Pancreas (tissue), 10 donors: ENCODE results near the gene TBC1D8. TPM values are rescaled to one million over a fixed set of nuclear protein-coding genes. Genes with fewer than 3 reads are reported as not detected.

Experiments
- ATAC-seq, 4 donors: fragments of 200-7000 bp; cut with Tn5 transposase; one replicate each; pipeline versions ENCODE4 v1.8.0 to v1.9.1; 2020; ENCODE audit warnings: mild to moderate bottlenecking in 4 of 4, moderate library complexity in 4 of 4
- DNase-seq, 6 donors: peaks; one replicate each; pipeline ENCODE4 v3.0.0-alpha.2; 2020
- FAIRE-seq: peaks from 2 replicates; lab custom pipeline; 2012; peaks lifted over from hg19 to GRCh38; lab: Jason Lieb, UNC
- H3K27ac ChIP-seq, 4 donors: fragments of 200-600 bp; sonication (generic); 1 replicate in 3 of 4; 2 replicates in 1 of 4; pipeline versions ENCODE4 v1.5.0 to v1.8.0; 2020
- H3K27me3 ChIP-seq, 4 donors: fragments of 200-600 bp; one replicate each; pipeline ENCODE4 v1.8.0; 2021
- H3K36me3 ChIP-seq, 3 donors: fragments of 200-600 bp; sonication (generic) in 1 of 3; one replicate each; pipeline versions ENCODE4 v1.5.0 to v1.8.0; 2020 to 2021
- H3K4me1 ChIP-seq, 3 donors: fragments of 200-600 bp; one replicate each; pipeline ENCODE4 v1.8.0; 2021
- H3K4me3 ChIP-seq, 4 donors: fragments of 200-600 bp; sonication (generic) in 2 of 4; one replicate each; pipeline versions ENCODE4 v1.5.0 to v1.8.0; 2020 to 2021
- H3K9me3 ChIP-seq, 4 donors: fragments of 200-600 bp; one replicate each; pipeline ENCODE4 v1.8.0; 2021
- WGBS, 2 donors: extraction: QIAGEN DNeasy Blood & Tissue Kit; methylation state at CpG; one replicate each; pipeline ENCODE4 v1.1.7; 2013; 5-methylcytosine and 5-hydroxymethylcytosine counted together
- intact Hi-C, 3 donors: fragments of 100-400 bp; cut with DNase I; formaldehyde crosslinking; loops; one replicate each; pipeline versions ENCODE4 v1.11.1 to v1.14.2; 2022
- polyA plus RNA-seq, 2 donors: library from polyadenylated mRNA; stranded (reverse); fragments of 200-250 nt; gene quantifications; one replicate each; pipeline ENCODE4 v1.2.3, GENCODE V29; 2013
- total RNA-seq, 6 donors: library from RNA; stranded (reverse); fragmentation: NEBNext Ultra II Directional in 4 of 6; extraction: Animal tissue kit (Norgen Biotek cat#: 25700) in 4 of 6; gene quantifications; one replicate each; pipeline versions ENCODE4 v1.2.1 to v1.2.4, GENCODE V29; 2021 to 2023
- TF ChIP-seq, protein P1 (sequence below), 4 donors: fragments of 200-600 bp; sonication (generic) in 3 of 4; IDR thresholded peaks; one replicate each; pipeline versions ENCODE4 v1.5.0 to v1.8.0; 2021; ENCODE audit warnings: antibody characterized with exemption in 4 of 4
- donor health status: healthy with polysubstance abuse.
- donor health status: DM: no; HTN: no; CAD: no; lungs with moderate emphysema.
- donor health status: DM: no; HTN: no; CAD: no.
- donor health status: control.
- donor health status: control.
- donor health status: Bipolar disorder and iron deficiency.
- donor health status: DM: yes; HTN: yes; CAD: no.
- donor health status: DM: no; HTN: no; CAD: no.
- donor health status: DM: no; HTN: no; CAD: no.
- donor health status: DM: yes; HTN: yes; CAD: no.

Gene TBC1D8
- total and polyA plus RNA-seq, 8 donors, result 21.3 to 46.2 (median 35.0) TPM

DNA sequence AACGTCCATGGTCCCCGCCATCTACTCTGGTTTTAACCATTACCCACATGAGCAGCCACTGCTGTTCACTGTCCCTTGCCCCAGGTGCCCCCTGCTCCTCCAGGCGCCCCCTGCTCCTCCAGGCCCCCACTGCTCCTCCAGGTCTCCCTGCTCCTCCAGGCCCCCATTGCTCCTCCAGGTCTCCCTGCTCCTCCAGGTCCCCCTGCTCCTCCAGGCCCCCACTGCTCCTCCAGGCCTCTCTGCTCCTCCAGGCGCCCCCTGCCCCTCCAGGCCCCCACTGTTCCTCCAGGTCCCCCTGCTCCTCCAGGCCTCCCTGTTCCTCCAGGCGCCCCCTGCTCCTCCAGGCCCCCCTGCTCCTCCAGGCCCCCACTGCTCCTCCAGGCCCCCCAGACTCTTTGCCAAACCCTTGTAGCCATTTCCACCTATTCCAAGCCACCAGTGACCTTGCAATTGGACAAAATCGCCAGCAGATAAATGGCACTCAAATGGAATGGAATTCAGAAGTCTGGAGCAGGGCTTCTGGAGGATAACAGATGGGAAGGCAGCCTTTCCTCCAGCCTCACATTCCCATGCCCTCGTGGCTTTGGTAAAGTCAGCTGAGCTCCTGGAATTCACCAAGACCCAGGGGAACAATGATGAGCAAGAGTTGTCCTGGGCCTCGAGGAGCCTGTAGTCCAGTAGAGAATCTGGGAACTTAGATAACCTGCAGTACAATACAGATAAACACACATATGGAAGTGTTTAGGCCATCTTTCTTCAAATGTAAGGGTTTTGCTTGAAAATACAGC lies 162.4 kb downstream of the TBC1D8 start:
- H3K36me3 ChIP-seq, result peaks cover 0 to 21% (median 0%) of the 10 kb centered on the region in 3 donors
- FAIRE-seq, result no peak
- H3K27ac ChIP-seq, result no peak overlapping the region
- H3K9me3 ChIP-seq, result no peaks in the 10 kb centered on the region
- ATAC-seq, result no peak
- H3K27me3 ChIP-seq, result no peaks in the 10 kb centered on the region
- H3K4me1 ChIP-seq, result no peaks in the 10 kb centered on the region
- TF ChIP-seq, protein P1, sequence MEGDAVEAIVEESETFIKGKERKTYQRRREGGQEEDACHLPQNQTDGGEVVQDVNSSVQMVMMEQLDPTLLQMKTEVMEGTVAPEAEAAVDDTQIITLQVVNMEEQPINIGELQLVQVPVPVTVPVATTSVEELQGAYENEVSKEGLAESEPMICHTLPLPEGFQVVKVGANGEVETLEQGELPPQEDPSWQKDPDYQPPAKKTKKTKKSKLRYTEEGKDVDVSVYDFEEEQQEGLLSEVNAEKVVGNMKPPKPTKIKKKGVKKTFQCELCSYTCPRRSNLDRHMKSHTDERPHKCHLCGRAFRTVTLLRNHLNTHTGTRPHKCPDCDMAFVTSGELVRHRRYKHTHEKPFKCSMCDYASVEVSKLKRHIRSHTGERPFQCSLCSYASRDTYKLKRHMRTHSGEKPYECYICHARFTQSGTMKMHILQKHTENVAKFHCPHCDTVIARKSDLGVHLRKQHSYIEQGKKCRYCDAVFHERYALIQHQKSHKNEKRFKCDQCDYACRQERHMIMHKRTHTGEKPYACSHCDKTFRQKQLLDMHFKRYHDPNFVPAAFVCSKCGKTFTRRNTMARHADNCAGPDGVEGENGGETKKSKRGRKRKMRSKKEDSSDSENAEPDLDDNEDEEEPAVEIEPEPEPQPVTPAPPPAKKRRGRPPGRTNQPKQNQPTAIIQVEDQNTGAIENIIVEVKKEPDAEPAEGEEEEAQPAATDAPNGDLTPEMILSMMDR (IDR thresholded peaks at IDR 0.05), result no peak
- H3K4me3 ChIP-seq, result no peak overlapping the region
- DNase-seq, result no peak
- 77 to 83% methylated on average over 8 of the region's 8 CpGs for WGBS, 2 donors
- intact Hi-C loops, result loop anchor here in 2 of 3 donors (5.0 to 10.0 kb wide), 2 partner anchors 254 to 387 kb away; no protein-coding TSS in a partner anchor

DNA sequence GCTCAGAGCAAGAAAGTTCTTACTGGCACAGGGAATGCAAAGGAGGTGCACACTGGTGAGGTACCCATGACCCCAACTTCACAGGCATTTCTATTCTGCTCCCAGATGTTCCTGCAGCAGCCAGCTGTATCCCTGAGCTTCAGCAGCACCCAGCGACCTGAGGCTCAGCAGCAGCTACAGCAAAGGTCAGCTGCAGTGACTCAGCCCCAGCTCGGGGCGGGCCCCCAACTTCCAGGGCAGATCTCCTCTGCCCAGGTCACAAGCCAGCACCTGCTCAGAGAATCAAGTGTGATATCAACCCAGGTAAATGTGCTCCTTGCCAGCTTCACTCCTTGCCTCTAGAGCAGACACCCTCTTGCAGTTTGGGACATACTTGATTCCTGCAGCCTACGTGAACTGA lies 163.2 kb downstream of the TBC1D8 start:
- FAIRE-seq (no peak), DNase-seq (no peak), ATAC-seq (no peak)
- WGBS, 2 donors, result 89 to 97% methylated on average over 4 of the region's 4 CpGs
- TF ChIP-seq, protein P1 (IDR thresholded peaks at IDR 0.05), result no peak
- no peak overlapping the region for H3K4me3 ChIP-seq
- intact Hi-C loops, result loop anchor here in 2 of 3 donors (5.0 to 10.0 kb wide), 2 partner anchors 253 to 386 kb away; no protein-coding TSS in a partner anchor
- no peaks in the 10 kb centered on the region for H3K27me3 ChIP-seq
- H3K9me3 ChIP-seq, result no peaks in the 10 kb centered on the region
- no peak overlapping the region for H3K27ac ChIP-seq
- H3K36me3 ChIP-seq, result peaks cover 0 to 12% (median 0%) of the 10 kb centered on the region in 3 donors
- no peaks in the 10 kb centered on the region for H3K4me1 ChIP-seq

DNA sequence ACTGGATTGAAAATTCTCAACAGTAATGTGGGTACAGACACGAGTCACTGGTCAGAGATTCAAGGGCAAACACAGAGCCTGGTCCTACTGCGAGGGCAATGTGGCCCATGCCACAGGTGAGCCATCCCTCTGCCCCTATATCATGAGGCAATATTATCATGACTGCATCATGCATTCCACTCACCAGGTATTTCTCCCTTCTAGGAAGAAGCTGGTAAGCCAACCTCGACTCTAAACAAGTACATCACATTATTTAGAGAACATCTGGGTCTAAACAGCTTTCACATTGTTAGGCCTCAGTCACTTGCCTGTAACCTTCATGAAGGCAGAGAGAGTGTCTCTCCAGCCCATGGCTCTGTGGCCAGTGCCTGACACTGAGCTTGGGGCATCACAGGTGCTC lies 163.6 kb downstream of the TBC1D8 start:
- no peak for ATAC-seq
- peaks cover 0 to 13% (median 0%) of the 10 kb centered on the region in 3 donors for H3K36me3 ChIP-seq
- DNase-seq, result no peak
- intact Hi-C loops, result loop anchor here in 2 of 3 donors (5.0 to 10.0 kb wide), 2 partner anchors 253 to 385 kb away; no protein-coding TSS in a partner anchor
- no peak overlapping the region for H3K4me3 ChIP-seq
- TF ChIP-seq, protein P1 (IDR thresholded peaks at IDR 0.05), result no peak
- 88 to 89% methylated on average over 3 of the region's 3 CpGs for WGBS, 2 donors
- no peak for FAIRE-seq
- no peaks in the 10 kb centered on the region for H3K4me1 ChIP-seq
- no peaks in the 10 kb centered on the region for H3K27me3 ChIP-seq
- H3K9me3 ChIP-seq, result no peaks in the 10 kb centered on the region
- H3K27ac ChIP-seq, result no peak overlapping the region

DNA sequence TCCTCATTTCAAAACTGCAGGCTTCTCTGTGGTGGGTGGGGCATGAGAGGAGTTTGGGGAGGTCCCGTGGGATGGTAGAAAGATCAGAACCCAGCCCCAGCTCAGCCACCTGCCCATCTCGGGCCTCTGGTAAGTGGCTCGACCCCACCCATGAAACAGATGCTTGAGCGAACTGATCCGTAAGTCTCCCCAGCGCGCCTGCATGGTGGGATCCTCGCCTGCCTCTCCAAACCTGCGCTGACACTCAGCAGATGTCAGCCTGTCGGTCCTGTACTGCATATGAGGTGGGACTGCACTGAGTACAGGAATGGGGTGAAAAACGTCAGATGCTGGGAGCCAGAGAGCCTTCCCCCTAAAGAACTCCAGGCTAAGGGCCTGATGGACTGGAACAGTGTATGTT lies 165.0 kb downstream of the TBC1D8 start:
- Histone ChIP-seq H3K9me3 (no peaks in the 10 kb centered on the region), H3K27me3 (no peaks in the 10 kb centered on the region), H3K36me3 (peaks cover 0 to 10% (median 3%) of the 10 kb centered on the region in 3 donors), H3K4me3 (no peak overlapping the region), H3K27ac (no peak overlapping the region), H3K4me1 (no peaks in the 10 kb centered on the region)
- DNase-seq (no peak), FAIRE-seq (no peak), ATAC-seq (no peak)
- TF ChIP-seq, protein P1 (IDR thresholded peaks at IDR 0.05), result no peak
- 92% methylated on average over 11 of the region's 11 CpGs for WGBS, 2 donors
- intact Hi-C loops, result loop anchor here in 2 of 3 donors (5.0 to 10.0 kb wide), 2 partner anchors 251 to 384 kb away; no protein-coding TSS in a partner anchor
